GM12875 (cell line): ENCODE results near the gene SNX9.

Source experiments
- H3K4me3 ChIP-seq: one replicate; pipeline ENCODE4 v1.5.1; 2011; ENCODE audit warnings: low read depth, low read length, control low read depth
- TF ChIP-seq, protein P1 (sequence below): IDR thresholded peaks from 2 replicates; pipeline ENCODE4 v1.5.1; 2011; ENCODE audit warnings: low read depth, mild to moderate bottlenecking, control low read depth, inconsistent platforms, low read length, moderate library complexity, borderline replicate concordance; ENCODE audit not compliant: insufficient read depth

SNX9 gene

DNA sequence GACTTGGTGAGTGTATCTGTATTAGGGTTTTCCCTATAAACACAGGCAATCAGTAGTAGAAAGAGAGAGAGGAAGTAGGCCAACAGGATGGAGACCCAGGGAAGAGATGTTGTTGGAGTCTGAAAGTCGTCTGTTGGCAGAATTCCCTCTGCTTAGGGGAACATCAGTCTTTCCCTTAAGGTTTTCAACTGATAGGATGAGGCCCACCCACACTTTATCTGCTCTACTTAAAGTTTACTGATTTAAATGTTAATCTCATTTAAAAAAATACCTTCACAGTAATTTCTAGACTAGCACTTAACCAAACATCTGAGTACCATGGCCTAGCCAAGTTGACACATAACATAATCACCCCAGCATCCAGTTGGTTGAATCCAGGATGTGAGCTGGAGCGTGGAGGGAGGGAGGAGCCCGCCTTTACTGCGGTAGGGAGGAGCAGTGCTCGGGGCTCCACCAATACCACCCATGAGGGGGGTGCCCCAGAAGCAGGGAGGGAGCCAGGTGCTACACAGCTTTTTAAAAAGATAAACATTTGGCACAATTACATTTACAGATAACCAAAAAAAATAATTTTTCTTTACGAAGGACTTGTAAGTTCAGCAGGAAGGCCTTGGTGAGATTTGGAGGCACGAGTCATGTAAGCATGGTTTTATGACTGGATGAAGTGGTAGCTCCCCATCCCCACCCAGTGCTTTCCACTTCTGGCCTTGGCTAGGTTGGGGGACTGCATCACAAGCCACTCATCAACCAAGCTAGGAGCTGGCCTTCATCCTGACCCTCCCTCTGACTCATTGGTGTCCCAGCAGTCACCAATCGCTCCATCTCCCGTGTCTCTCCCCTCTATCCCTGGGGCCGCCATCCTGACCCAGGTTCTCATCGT is 18.4 kb upstream of the SNX9 start:
- no peak overlapping the region for H3K4me3 ChIP-seq
- TF ChIP-seq, protein P1, sequence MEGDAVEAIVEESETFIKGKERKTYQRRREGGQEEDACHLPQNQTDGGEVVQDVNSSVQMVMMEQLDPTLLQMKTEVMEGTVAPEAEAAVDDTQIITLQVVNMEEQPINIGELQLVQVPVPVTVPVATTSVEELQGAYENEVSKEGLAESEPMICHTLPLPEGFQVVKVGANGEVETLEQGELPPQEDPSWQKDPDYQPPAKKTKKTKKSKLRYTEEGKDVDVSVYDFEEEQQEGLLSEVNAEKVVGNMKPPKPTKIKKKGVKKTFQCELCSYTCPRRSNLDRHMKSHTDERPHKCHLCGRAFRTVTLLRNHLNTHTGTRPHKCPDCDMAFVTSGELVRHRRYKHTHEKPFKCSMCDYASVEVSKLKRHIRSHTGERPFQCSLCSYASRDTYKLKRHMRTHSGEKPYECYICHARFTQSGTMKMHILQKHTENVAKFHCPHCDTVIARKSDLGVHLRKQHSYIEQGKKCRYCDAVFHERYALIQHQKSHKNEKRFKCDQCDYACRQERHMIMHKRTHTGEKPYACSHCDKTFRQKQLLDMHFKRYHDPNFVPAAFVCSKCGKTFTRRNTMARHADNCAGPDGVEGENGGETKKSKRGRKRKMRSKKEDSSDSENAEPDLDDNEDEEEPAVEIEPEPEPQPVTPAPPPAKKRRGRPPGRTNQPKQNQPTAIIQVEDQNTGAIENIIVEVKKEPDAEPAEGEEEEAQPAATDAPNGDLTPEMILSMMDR = no peak

DNA sequence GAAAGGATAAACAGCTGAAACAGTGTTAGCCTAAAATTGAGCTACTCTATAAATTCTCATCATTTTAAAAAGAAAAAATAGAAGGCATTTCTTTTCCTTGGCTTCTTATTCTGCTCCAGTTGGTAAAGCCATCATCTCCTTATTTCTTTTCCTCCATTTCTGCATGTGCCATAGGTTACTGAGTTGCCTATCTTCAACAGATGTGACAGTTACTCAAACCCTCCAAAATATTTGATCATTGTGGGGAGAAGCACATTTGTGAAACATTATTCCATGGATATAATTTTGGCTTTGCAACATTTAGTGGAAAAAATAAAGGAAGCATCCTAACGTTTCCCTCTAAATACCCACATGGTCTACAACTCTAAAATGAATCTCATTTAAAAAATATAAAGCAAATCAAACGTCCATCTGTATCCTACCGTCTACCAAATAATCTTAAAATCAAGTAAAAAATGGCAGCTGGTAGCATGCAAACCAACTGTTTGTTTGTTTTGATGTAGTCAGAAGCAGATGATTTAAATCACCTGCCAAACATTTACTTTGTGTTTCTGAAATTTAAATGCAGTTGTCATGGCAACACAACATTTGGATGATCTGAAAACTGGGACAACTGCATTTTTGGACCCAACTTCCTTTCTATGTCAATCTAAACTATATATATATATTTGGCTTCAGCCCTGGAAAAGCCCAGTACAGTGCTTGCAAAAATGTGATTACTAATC is 16.8 kb upstream of the SNX9 start:
- TF ChIP-seq, protein P1 = no peak
- H3K4me3 ChIP-seq = no peak overlapping the region

DNA sequence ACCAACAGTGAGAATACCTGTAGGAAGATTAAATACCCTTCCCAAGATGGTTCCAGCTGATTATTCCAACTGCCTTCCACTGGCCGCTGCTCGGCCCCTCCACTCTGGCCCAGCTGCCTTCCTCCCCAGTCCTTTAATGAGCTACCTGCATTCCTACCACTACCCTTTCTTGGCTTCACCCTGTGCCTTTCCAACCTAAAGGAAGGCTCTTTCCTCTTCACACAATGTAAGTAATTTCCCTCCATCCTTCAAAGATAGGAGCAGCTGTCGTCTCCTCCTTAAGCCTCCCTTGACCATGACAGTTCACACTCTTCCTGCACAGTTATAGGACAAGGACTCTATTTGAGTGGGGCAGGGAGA is 16.2 kb upstream of the SNX9 start:
- TF ChIP-seq, protein P1 = no peak
- no peak overlapping the region for H3K4me3 ChIP-seq

DNA sequence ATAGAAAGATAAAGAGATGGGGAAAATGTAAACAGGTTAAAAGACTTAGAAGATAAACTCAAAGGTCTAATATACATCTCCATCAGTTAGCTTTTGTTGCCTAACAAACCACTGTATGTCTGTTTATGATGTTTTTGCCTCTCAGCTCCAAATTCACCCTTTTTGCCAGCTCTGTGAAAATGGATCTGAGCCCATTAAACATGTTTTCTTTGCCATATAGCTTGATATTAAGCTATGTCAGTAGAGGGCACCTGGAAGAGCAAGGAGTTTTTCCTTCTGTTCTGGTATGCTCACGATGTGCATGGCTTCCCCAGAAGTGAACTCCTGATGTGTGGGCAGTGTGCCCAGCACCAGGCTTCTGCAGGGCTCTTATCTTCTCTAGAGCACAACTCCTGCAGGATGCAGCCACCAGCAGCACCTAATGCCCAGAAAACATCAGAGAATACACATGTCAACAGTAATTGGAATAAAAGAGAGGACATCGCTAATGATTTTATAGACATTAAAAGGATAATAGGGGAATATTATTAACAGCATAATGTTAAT is 14.6 kb upstream of the SNX9 start:
- TF ChIP-seq, protein P1 = no peak
- no peak overlapping the region for H3K4me3 ChIP-seq

DNA sequence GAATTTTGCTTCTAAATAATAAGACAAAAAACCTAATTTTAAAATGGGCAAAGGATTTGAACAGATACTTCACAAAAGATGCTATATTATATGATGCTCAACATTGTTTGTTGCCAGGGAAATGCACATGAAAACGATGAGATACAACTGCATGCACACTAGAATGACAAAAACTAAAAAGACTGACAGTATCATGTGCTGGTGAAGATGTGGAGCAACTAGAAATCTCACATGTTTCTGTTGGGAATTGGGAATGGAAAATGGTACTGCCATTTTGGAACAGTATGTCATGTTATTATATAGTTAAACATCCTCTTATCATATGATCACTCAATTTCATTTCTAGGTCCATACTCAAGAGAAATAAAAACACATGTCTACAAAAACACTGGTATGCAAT is 13.4 kb upstream of the SNX9 start:
- TF ChIP-seq, protein P1 = no peak
- no peak overlapping the region for H3K4me3 ChIP-seq

DNA sequence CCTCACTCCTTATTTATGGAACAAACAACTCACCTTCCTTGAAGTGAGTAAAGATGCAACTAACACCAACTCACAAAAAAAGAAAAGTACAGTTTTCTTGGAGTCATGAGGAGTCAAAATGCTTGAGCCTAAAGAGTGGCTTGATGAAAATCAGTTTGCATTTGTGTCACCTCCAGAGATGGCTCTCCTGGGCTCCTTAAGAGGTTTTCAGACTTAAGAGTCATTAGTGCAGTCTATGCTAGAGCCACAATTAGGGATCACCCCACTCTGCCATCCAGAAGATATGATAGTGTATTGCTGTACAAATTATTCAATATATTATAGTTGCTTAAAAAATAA is 11.9 kb upstream of the SNX9 start:
- no peak overlapping the region for H3K4me3 ChIP-seq
- TF ChIP-seq, protein P1 = no peak
